Spleen (tissue), 11 donors: ENCODE measurements around the gene TMEM116. TPM values are rescaled to one million over a fixed set of nuclear protein-coding genes. Genes with fewer than 3 reads are reported as not detected.

Experiments used
- DNase-seq: peaks from one replicate; pipeline ENCODE4 v3.0.0-alpha.2; 2020
- H3K27ac ChIP-seq, 8 donors: fragments of 200-600 bp; sonication (generic) in 7 of 8; 1 replicate in 4 of 8; 2 replicates in 4 of 8; pipeline versions ENCODE4 v1.5.0 to v1.8.0; 2016 to 2021; ENCODE audit warnings: inconsistent platforms in 4 of 8, mild to moderate bottlenecking in 4 of 8, moderate library complexity in 1 of 8
- H3K27me3 ChIP-seq, 7 donors: fragments of 200-600 bp; sonication (generic) in 6 of 7; replicated peaks in 1 of 7; 1 replicate in 4 of 7; 2 replicates in 3 of 7; pipeline versions ENCODE4 v1.5.0 to v1.8.0; 2016 to 2021; ENCODE audit warnings: inconsistent platforms in 3 of 7, mild to moderate bottlenecking in 1 of 7
- H3K36me3 ChIP-seq, 6 donors: fragments of 200-600 bp; sonication (generic) in 5 of 6; 1 replicate in 4 of 6; 2 replicates in 2 of 6; pipeline versions ENCODE4 v1.5.0 to v1.8.0; 2016 to 2021; ENCODE audit warnings: inconsistent platforms in 2 of 6
- H3K4me1 ChIP-seq, 6 donors: fragments of 200-600 bp; sonication (generic) in 5 of 6; 1 replicate in 3 of 6; 2 replicates in 3 of 6; pipeline versions ENCODE4 v1.5.0 to v1.8.0; 2016 to 2021; ENCODE audit warnings: inconsistent platforms in 3 of 6
- H3K4me3 ChIP-seq, 8 donors: fragments of 200-600 bp; sonication (generic) in 7 of 8; 1 replicate in 4 of 8; 2 replicates in 4 of 8; pipeline versions ENCODE4 v1.5.0 to v1.8.0; 2016 to 2021; ENCODE audit warnings: inconsistent platforms in 4 of 8, mild to moderate bottlenecking in 4 of 8, moderate library complexity in 2 of 8
- H3K9me3 ChIP-seq, 8 donors: fragments of 200-600 bp; sonication (generic) in 7 of 8; 1 replicate in 4 of 8; 2 replicates in 4 of 8; pipeline versions ENCODE4 v1.5.0 to v1.8.0; 2016 to 2021; ENCODE audit warnings: inconsistent platforms in 4 of 8
- POLR2A ChIP-seq, 3 donors: fragments of 450-650 bp; IDR thresholded peaks; one replicate each; pipeline ENCODE4 v1.5.1; 2017; ENCODE audit warnings: antibody characterized with exemption in 3 of 3, mild to moderate bottlenecking in 1 of 3
- POLR2AphosphoS5 ChIP-seq, 3 donors: sonication (generic); formaldehyde crosslinking; IDR thresholded peaks; one replicate each; pipeline ENCODE4 v1.5.1; 2017; ENCODE audit warnings: antibody characterized with exemption in 3 of 3
- WGBS, 5 donors: extraction: QIAGEN DNeasy Blood & Tissue Kit in 3 of 5; methylation state at CpG; one replicate each; pipeline versions ENCODE4 v1.1.5 to v1.1.7; 2013 to 2018; 5-methylcytosine and 5-hydroxymethylcytosine counted together
- intact Hi-C: fragments of 100-400 bp; cut with DNase I; formaldehyde crosslinking; loops from one replicate; pipeline ENCODE4 v1.15.0; 2023; ENCODE audit warnings: low total_unique reads
- polyA plus RNA-seq, 3 donors: library from polyadenylated mRNA; stranded (reverse); fragments of 200-250 nt; gene quantifications; one replicate each; pipeline ENCODE4 v1.2.1, GENCODE V29; 2013
- total RNA-seq, 7 donors: library from RNA; depleted of rRNA in 3 of 7; stranded (reverse); fragments of >200 nt in 3 of 7; fragmentation: NEBNext Ultra II Directional in 4 of 7; extraction: Animal tissue kit (Norgen Biotek cat#: 25700) in 4 of 7; gene quantifications; one replicate each; pipeline versions ENCODE4 v1.1.0 to v1.2.1, GENCODE V29; 2016 to 2021
- TF ChIP-seq, protein P1 (sequence below), 11 experiments: fragments of 200-600 bp in 7 of 11; fragments of 450-650 bp in 4 of 11; sonication (generic) in 4 of 11; IDR thresholded peaks in 8 of 11; conservative IDR thresholded peaks in 3 of 11; 1 replicate in 7 of 11; 2 replicates in 4 of 11; pipeline versions ENCODE4 v1.4.0 to v1.8.0; 2016 to 2021; ENCODE audit warnings: antibody characterized with exemption in 11 of 11, inconsistent platforms in 4 of 11, mild to moderate bottlenecking in 1 of 11
- donor health status: healthy with polysubstance abuse.
- donor health status: DM: no; HTN: no; CAD: no; lungs with moderate emphysema.
- donor health status: DM: no; HTN: no; CAD: no.
- donor health status: Bipolar disorder and iron deficiency.
- donor health status: healthy.
- donor health status: DM: no; HTN: no; CAD: no.
- donor health status: DM: yes; HTN: yes; CAD: no.

The TMEM116 gene
- total and polyA plus RNA-seq, 10 donors: 5.4 to 15.2 (median 10.6) TPM

GRCh38 chr12:112035219-112035785, 22.3 kb upstream of the TMEM116 start:
- TF ChIP-seq POLR2A (IDR thresholded peaks at IDR 0.05) (no peak), POLR2AphosphoS5 (IDR thresholded peaks at IDR 0.05) (no peak)
- TF ChIP-seq, protein P1, sequence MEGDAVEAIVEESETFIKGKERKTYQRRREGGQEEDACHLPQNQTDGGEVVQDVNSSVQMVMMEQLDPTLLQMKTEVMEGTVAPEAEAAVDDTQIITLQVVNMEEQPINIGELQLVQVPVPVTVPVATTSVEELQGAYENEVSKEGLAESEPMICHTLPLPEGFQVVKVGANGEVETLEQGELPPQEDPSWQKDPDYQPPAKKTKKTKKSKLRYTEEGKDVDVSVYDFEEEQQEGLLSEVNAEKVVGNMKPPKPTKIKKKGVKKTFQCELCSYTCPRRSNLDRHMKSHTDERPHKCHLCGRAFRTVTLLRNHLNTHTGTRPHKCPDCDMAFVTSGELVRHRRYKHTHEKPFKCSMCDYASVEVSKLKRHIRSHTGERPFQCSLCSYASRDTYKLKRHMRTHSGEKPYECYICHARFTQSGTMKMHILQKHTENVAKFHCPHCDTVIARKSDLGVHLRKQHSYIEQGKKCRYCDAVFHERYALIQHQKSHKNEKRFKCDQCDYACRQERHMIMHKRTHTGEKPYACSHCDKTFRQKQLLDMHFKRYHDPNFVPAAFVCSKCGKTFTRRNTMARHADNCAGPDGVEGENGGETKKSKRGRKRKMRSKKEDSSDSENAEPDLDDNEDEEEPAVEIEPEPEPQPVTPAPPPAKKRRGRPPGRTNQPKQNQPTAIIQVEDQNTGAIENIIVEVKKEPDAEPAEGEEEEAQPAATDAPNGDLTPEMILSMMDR (IDR thresholded peaks at IDR 0.05 in 8 of 11, conservative IDR thresholded peaks at IDR 0.05 in 3 of 11): no peak
- 89 to 95% (median 90%) methylated on average over 4 of the region's 4 CpGs for WGBS, 5 donors
- H3K9me3 ChIP-seq: no peaks in the 10 kb centered on the region
- intact Hi-C loops: no loop called here
- no peaks in the 10 kb centered on the region for H3K27me3 ChIP-seq
- peaks cover 4 to 100% (median 78%) of the 10 kb centered on the region in 6 donors for H3K36me3 ChIP-seq
- peaks cover 0 to 5% (median 0%) of the 10 kb centered on the region in 6 donors for H3K4me1 ChIP-seq
- H3K27ac ChIP-seq: no peak overlapping the region
- no peak overlapping the region for H3K4me3 ChIP-seq
- DNase-seq: no peak

GRCh38 chr12:112032292-112032691, 19.3 kb upstream of the TMEM116 start:
- 88 to 95% (median 90%) methylated on average over 5 of the region's 5 CpGs for WGBS, 5 donors
- H3K27ac ChIP-seq: no peak overlapping the region
- no peak for DNase-seq
- no peaks in the 10 kb centered on the region for H3K27me3 ChIP-seq
- H3K9me3 ChIP-seq: no peaks in the 10 kb centered on the region
- peaks cover 3 to 98% (median 60%) of the 10 kb centered on the region in 6 donors for H3K36me3 ChIP-seq
- no peak for TF ChIP-seq POLR2A (IDR thresholded peaks at IDR 0.05)
- TF ChIP-seq POLR2AphosphoS5 (IDR thresholded peaks at IDR 0.05): no peak
- TF ChIP-seq, protein P1 (IDR thresholded peaks at IDR 0.05 in 8 of 11, conservative IDR thresholded peaks at IDR 0.05 in 3 of 11): no peak
- H3K4me3 ChIP-seq: no peak overlapping the region
- intact Hi-C loops: no loop called here
- H3K4me1 ChIP-seq: peaks cover 0 to 15% (median 0%) of the 10 kb centered on the region in 6 donors

DNA sequence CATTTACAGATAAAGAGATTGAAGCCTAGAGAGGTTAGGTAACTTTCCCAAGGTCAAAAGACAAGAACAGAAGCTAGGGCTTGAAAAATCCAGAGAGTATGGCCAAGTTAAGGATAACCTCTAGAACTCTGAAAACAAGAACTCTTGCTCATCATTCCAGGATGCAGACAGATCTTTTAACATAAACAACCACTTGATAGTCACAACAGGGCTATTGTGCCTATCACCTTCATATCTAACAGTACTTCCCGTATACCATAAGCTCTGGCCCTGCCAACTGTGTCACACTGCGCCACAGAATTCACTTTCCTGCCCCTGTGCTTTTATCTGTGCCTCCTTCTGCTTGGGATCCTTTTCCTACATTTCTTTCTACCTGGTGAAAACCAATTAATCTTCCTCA, 18.5 kb upstream of the TMEM116 start:
- DNase-seq: no peak
- Histone ChIP-seq H3K27me3 (no peaks in the 10 kb centered on the region), H3K9me3 (no peaks in the 10 kb centered on the region), H3K36me3 (peaks cover 3 to 91% (median 56%) of the 10 kb centered on the region in 6 donors), H3K27ac (peak overlapping the region in 2 of 8 donors; percentile 11 to 21), H3K4me1 (peaks cover 0 to 22% (median 2%) of the 10 kb centered on the region in 6 donors), H3K4me3 (no peak overlapping the region)
- intact Hi-C loops: no loop called here
- TF ChIP-seq POLR2A (IDR thresholded peaks at IDR 0.05) (no peak), POLR2AphosphoS5 (IDR thresholded peaks at IDR 0.05) (peak in 1 of 3 donors; percentile 2)
- TF ChIP-seq, protein P1 (IDR thresholded peaks at IDR 0.05 in 8 of 11, conservative IDR thresholded peaks at IDR 0.05 in 3 of 11): no peak
- WGBS, 5 donors: 75 to 87% (median 84%) methylated on average over 2 of the region's 2 CpGs

DNA sequence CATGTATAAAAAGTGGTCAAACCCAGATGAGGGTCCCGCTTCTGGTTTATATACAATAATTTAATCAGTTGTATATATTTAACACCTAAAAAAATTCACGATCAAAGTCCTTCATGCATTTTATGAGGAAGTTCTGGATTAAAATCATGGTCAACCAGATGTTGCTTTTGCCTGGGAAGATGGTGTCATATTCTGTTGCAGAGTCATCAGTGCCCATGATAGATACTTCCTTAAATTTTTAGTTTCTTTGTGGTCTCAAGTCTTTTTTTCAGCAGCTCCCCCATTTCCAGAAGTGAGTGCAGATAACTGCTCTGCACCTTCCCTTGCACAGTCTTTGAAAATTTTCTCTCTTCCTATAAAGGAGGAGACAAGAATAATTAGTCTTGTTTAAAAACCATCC, 16.3 kb upstream of the TMEM116 start:
- DNase-seq: no peak
- Histone ChIP-seq H3K36me3 (peaks cover 3 to 82% (median 44%) of the 10 kb centered on the region in 6 donors), H3K27ac (no peak overlapping the region), H3K4me3 (no peak overlapping the region), H3K27me3 (no peaks in the 10 kb centered on the region), H3K9me3 (no peaks in the 10 kb centered on the region), H3K4me1 (peaks cover 6 to 37% (median 11%) of the 10 kb centered on the region in 6 donors)
- no peak for TF ChIP-seq POLR2A (IDR thresholded peaks at IDR 0.05)
- no peak for TF ChIP-seq POLR2AphosphoS5 (IDR thresholded peaks at IDR 0.05)
- TF ChIP-seq, protein P1 (IDR thresholded peaks at IDR 0.05 in 8 of 11, conservative IDR thresholded peaks at IDR 0.05 in 3 of 11): no peak
- 73 to 88% (median 81%) methylated on average over 2 of the region's 2 CpGs for WGBS, 5 donors
- intact Hi-C loops: no loop called here
